Measurements from ENCODE around the gene UFSP1.

DNA sequence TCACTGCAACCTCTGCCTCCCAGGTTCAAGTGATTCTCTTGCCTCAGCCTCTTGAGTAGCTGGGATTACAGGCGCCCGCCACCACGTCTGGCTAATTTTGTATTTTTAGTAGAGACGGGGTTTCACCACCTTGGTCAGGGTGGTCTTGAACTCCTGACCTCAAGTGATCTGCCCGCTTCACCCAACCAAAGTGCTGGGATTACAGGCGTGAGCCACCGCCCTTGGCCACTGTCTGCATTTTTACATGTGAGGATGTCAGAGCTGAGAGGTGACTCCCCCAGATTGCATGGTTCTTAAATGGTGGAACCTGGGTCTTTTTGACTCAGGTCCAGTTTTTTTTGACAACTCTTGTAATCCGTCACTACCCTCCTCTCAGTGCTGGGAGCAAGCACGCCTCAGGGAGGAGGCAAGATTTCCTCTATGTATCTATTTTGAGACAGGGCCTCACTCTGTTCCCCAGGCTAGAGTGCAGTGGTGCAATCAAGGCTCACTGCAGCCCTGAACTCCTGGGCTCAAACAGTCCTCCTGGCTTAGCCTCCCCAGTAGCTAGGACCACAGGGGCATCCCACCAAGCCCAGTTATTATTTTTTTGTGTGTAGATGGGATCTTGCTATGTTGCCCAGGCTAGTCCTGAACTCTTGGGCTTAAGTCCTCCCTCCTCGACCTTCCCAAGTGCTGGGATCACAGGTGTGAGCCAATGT lies 15.8 kb downstream of the UFSP1 start:
- TF ChIP-seq ZNF274 (IDR thresholded peaks at IDR 0.05; ENCODE audit: low read depth, low read length) (no peak), YY1 (IDR thresholded peaks at IDR 0.05; ENCODE audit: insufficient read depth, insufficient read length) (no peak)

Measured in NT2/D1 (cell line).